IMR-90 (cell line): ENCODE data around the gene PM20D1. TPM values are rescaled to one million over a fixed set of nuclear protein-coding genes. Genes with fewer than 3 reads are reported as not detected.

Experiments used
- ATAC-seq: fragments of 200-7000 bp; cut with Tn5 transposase; 2 replicates; pipeline ENCODE4 v1.9.1; 2020; ENCODE audit warnings: low read depth, mild to moderate bottlenecking, moderate library complexity
- BruUV-seq: library from RNA; stranded (reverse); fragments of 400-500 nt; replicated peaks from 2 replicates; lab custom pipeline; 2021; lab: Mats Ljungman, UMichigan
- CTCF ChIA-PET: fragments of 300-600 bp; formaldehyde crosslinking; extraction: SDS; loops from one replicate; lab custom pipeline; 2021; ENCODE audit warnings: antibody characterized with exemption; lab: Yijun Ruan, JAX
- POLR2A ChIA-PET: fragments of 300-600 bp; sonication (Branson Sonifier 250); formaldehyde crosslinking; loops from one replicate; lab custom pipeline; 2022; ENCODE audit warnings: antibody characterized with exemption; ENCODE audit not compliant: unreplicated experiment; lab: Charles Lee
- DNase-seq: peaks from one replicate; pipeline ENCODE4 v3.0.0; 2013
- H2AFZ ChIP-seq: replicated peaks from 2 replicates; pipeline ENCODE3; 2013; ENCODE audit warnings: low read length, mild to moderate bottlenecking; ENCODE audit not compliant: poor library complexity
- H2AK5ac ChIP-seq: 2 replicates; pipeline ENCODE4 v1.6.1; 2013; ENCODE audit warnings: low read depth, low read length, inconsistent platforms
- H2AK9ac ChIP-seq: replicated peaks from 2 replicates; pipeline ENCODE3; 2013; ENCODE audit warnings: mild to moderate bottlenecking, low read depth, low read length, moderate library complexity; ENCODE audit not compliant: poor library complexity
- H2BK120ac ChIP-seq: 2 replicates; pipeline ENCODE4 v1.6.1; 2013; ENCODE audit warnings: low read depth, low read length, inconsistent platforms
- H2BK15ac ChIP-seq: 3 replicates; pipeline ENCODE4 v1.6.1; 2013; ENCODE audit warnings: low read depth, low read length, inconsistent platforms
- H2BK20ac ChIP-seq: 2 replicates; pipeline ENCODE4 v1.6.1; 2013; ENCODE audit warnings: low read depth, mild to moderate bottlenecking, inconsistent platforms, low read length, moderate library complexity
- H2BK5ac ChIP-seq: 2 replicates; pipeline ENCODE4 v1.6.1; 2013; ENCODE audit warnings: mild to moderate bottlenecking, low read depth, low read length, inconsistent platforms; ENCODE audit not compliant: poor library complexity, severe bottlenecking
- H3K14ac ChIP-seq: replicated peaks from 2 replicates; pipeline ENCODE4 v1.6.1; 2013; ENCODE audit warnings: low read depth, low read length, inconsistent platforms
- H3K18ac ChIP-seq: 2 replicates; pipeline ENCODE4 v1.6.1; 2013; ENCODE audit warnings: low read depth, low read length, control low read depth
- H3K23ac ChIP-seq: 2 replicates; pipeline ENCODE4 v1.6.1; 2013; ENCODE audit warnings: low read depth, low read length, inconsistent platforms
- H3K27ac ChIP-seq: 2 replicates; pipeline ENCODE4 v1.5.1; 2013; ENCODE audit warnings: mild to moderate bottlenecking, control low read depth, low read length; ENCODE audit not compliant: insufficient read depth
- H3K27me3 ChIP-seq: 2 replicates; pipeline ENCODE4 v1.6.1; 2013; ENCODE audit warnings: low read length; ENCODE audit not compliant: control insufficient read depth, insufficient read depth
- H3K36me3 ChIP-seq: 2 replicates; pipeline ENCODE4 v1.6.1; 2013; ENCODE audit warnings: low read length, mixed read lengths; ENCODE audit not compliant: control insufficient read depth, insufficient read depth
- H3K4ac ChIP-seq: 2 replicates; pipeline ENCODE4 v1.6.1; 2013; ENCODE audit warnings: low read depth, low read length, inconsistent platforms
- H3K4me1 ChIP-seq: 2 replicates; pipeline ENCODE4 v1.6.1; 2013; ENCODE audit warnings: low read length, mixed read lengths; ENCODE audit not compliant: control insufficient read depth, insufficient read depth
- H3K4me2 ChIP-seq: 2 replicates; pipeline ENCODE4 v1.6.1; 2013; ENCODE audit warnings: low read depth, mild to moderate bottlenecking, control low read depth, low read length, moderate library complexity
- H3K4me3 ChIP-seq: 2 replicates; pipeline ENCODE4 v1.5.1; 2013; ENCODE audit warnings: low read depth, mild to moderate bottlenecking, control low read depth, low read length, moderate library complexity; ENCODE audit not compliant: insufficient read depth
- H3K56ac ChIP-seq: 2 replicates; pipeline ENCODE4 v1.6.1; 2013; ENCODE audit warnings: low read length, inconsistent platforms; ENCODE audit not compliant: insufficient read depth; ENCODE audit errors: extremely low read depth
- H3K79me1 ChIP-seq, 2 experiments: 2 replicates each; pipeline ENCODE4 v1.6.1; 2013; ENCODE audit warnings: low read length in 2 of 2, inconsistent platforms in 1 of 2, low read depth in 1 of 2
- H3K9ac ChIP-seq: 2 replicates; pipeline ENCODE4 v1.6.1; 2013; ENCODE audit warnings: low read depth, low read length, control low read depth
- H3K9me1 ChIP-seq: 2 replicates; pipeline ENCODE4 v1.6.1; 2013; ENCODE audit warnings: low read length, inconsistent platforms; ENCODE audit not compliant: insufficient read depth
- H3K9me3 ChIP-seq: 2 replicates; pipeline ENCODE4 v1.6.1; 2013; ENCODE audit warnings: low read length; ENCODE audit not compliant: control insufficient read depth, insufficient read depth
- H4K20me1 ChIP-seq: 2 replicates; pipeline ENCODE4 v1.6.1; 2013; ENCODE audit warnings: low read length, inconsistent platforms; ENCODE audit not compliant: insufficient read depth
- H4K5ac ChIP-seq: 2 replicates; pipeline ENCODE4 v1.6.1; 2013; ENCODE audit warnings: mild to moderate bottlenecking, low read depth, low read length, control low read depth
- H4K8ac ChIP-seq, 2 experiments: 2 replicates each; pipeline ENCODE4 v1.6.1; 2013; ENCODE audit warnings: low read depth in 2 of 2, low read length in 2 of 2, control low read depth in 1 of 2, inconsistent platforms in 1 of 2
- H4K91ac ChIP-seq: 2 replicates; pipeline ENCODE4 v1.6.1; 2013; ENCODE audit warnings: low read depth, low read length, inconsistent platforms; ENCODE audit not compliant: insufficient read depth
- BHLHE40 ChIP-seq: fragments of 150-350 bp; IDR thresholded peaks from 2 replicates; pipeline ENCODE4 v1.6.1; 2016; ENCODE audit warnings: mild to moderate bottlenecking, low read depth, low read length
- CEBPB ChIP-seq: IDR thresholded peaks from 2 replicates; pipeline ENCODE4 v1.6.1; 2012; ENCODE audit warnings: low read depth, low read length, improper control_type of control experiment
- CHD1 ChIP-seq: IDR thresholded peaks from 2 replicates; pipeline ENCODE4 v1.6.1; 2012; ENCODE audit warnings: low read depth, low read length, improper control_type of control experiment
- FOS ChIP-seq: fragments of 150-350 bp; IDR thresholded peaks from 2 replicates; pipeline ENCODE4 v1.6.1; 2016; ENCODE audit warnings: low read depth, low read length
- MAFK ChIP-seq: IDR thresholded peaks from 2 replicates; pipeline ENCODE4 v1.6.1; 2012; ENCODE audit warnings: low read depth, low read length, improper control_type of control experiment
- MAZ ChIP-seq: IDR thresholded peaks from 2 replicates; pipeline ENCODE4 v1.6.1; 2012; ENCODE audit warnings: low read depth, mild to moderate bottlenecking, low read length, improper control_type of control experiment, moderate library complexity, borderline replicate concordance
- MXI1 ChIP-seq: IDR thresholded peaks from 2 replicates; pipeline ENCODE4 v1.6.1; 2012; ENCODE audit warnings: low read depth, mild to moderate bottlenecking, low read length, moderate library complexity, borderline replicate concordance
- NFE2L2 ChIP-seq: fragments of 150-350 bp; IDR thresholded peaks from 2 replicates; pipeline ENCODE4 v1.6.1; 2016; ENCODE audit warnings: low read depth, mild to moderate bottlenecking, low read length
- POLR2A ChIP-seq: IDR thresholded peaks from 2 replicates; pipeline ENCODE4 v1.6.1; 2012; ENCODE audit warnings: mild to moderate bottlenecking, low read depth, low read length
- RCOR1 ChIP-seq: IDR thresholded peaks from 2 replicates; pipeline ENCODE4 v1.6.1; 2012; ENCODE audit warnings: mild to moderate bottlenecking, low read length, improper control_type of control experiment; ENCODE audit not compliant: insufficient replicate concordance
- RFX5 ChIP-seq: IDR thresholded peaks from 2 replicates; pipeline ENCODE4 v1.8.0; 2012; ENCODE audit warnings: low read depth, mild to moderate bottlenecking, low read length, moderate library complexity
- USF2 ChIP-seq: fragments of 150-350 bp; IDR thresholded peaks from 2 replicates; pipeline ENCODE4 v1.6.1; 2017; ENCODE audit warnings: mild to moderate bottlenecking, antibody characterized with exemption, low read length, low read depth
- WGBS, 2 experiments: methylation state at CpG; one replicate each; pipeline versions ENCODE4 v1.1.5 to v1.1.7; 2013; ENCODE audit warnings: missing lambda C conversion rate in 2 of 2; ENCODE audit not compliant: insufficient read length in 1 of 2; ENCODE audit errors: extremely low coverage in 2 of 2; 5-methylcytosine and 5-hydroxymethylcytosine counted together
- dilution Hi-C: fragments of 300-500 bp; cut with HindIII; formaldehyde crosslinking; loops from one replicate; pipeline ENCODE4 v1.14.3; 2018; ENCODE audit warnings: low sequenced_read_pairs; ENCODE audit not compliant: unreplicated experiment
- in situ Hi-C: fragments of 300-500 bp; cut with MboI; formaldehyde crosslinking; loops from 3 replicates; pipeline ENCODE4 v1.14.3; 2019; ENCODE audit warnings: low sequenced_read_pairs, inconsistent platforms, mixed read lengths
- intact Hi-C: fragments of 100-400 bp; cut with micrococcal nuclease; formaldehyde crosslinking; loops from 2 replicates; pipeline ENCODE4 v1.10.0; 2022
- polyA plus RNA-seq, 3 experiments: library from polyadenylated mRNA; depleted of rRNA; stranded (reverse); fragments of >200 nt; gene quantifications; 2 replicates each; pipeline ENCODE4 v1.2.3, GENCODE V29; 2012; ENCODE audit warnings: low replicate concordance in 1 of 3
- total RNA-seq: library from RNA; depleted of rRNA; stranded (reverse); fragments of >200 nt; gene quantifications from 2 replicates; pipeline ENCODE4 v1.2.3, GENCODE V29; 2012
- TF ChIP-seq, protein P1 (sequence below): fragments of 150-350 bp; IDR thresholded peaks from 2 replicates; pipeline ENCODE4 v1.6.1; 2016; ENCODE audit warnings: low read depth, mild to moderate bottlenecking, low read length, moderate library complexity, borderline replicate concordance
- TF ChIP-seq, protein P2 (sequence below): conservative IDR thresholded peaks from 2 replicates; pipeline ENCODE4 v1.5.1; 2012; ENCODE audit warnings: mild to moderate bottlenecking, low read depth, low read length, improper control_type of control experiment

Gene PM20D1
- total and polyA plus RNA-seq, 2 of the 4 experiments (the other 2 are of a cell fraction), result not detected

DNA sequence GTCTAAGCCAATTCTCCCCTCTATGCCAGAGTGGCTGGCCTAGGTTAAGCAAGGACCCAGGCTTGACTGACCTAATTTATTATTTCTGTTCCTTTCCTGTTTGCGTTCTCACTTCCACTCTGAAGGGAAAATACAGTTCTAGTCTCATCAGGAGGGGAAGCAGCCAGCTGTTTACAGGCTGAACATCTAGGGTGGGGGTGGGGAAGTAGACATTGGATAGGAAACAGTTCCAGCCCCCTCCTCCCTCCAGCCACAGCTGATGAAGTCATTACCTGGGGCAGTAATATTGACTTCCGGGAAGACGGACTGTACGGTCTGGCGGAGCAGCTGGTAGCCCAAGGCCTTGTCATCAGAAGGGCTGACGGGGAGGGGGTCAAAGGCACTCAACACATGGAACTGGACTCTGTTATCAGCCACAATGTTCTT, 17.6 kb downstream of the PM20D1 start:
- intact Hi-C loops, result no loop called here
- BruUV-seq, result no TSS peak

More for the DNA sequence above, 17.6 kb downstream of the PM20D1 start:
- Histone ChIP-seq H3K56ac (no peak overlapping the region), H3K36me3 (no peaks in the 10 kb centered on the region), H3K18ac (no peak overlapping the region), H3K4me3 (no peak overlapping the region), H2BK120ac (no peak overlapping the region), H3K27ac (no peak overlapping the region), H2BK15ac (no peak overlapping the region), H4K5ac (no peak overlapping the region), H3K14ac (no peak overlapping the region), H3K4me1 (no peaks in the 10 kb centered on the region), H3K79me1 (no peaks in the 10 kb centered on the region), H2AFZ (no peak overlapping the region), H3K23ac (no peak overlapping the region), H4K91ac (no peak overlapping the region), H4K8ac (no peak overlapping the region), H2AK5ac (no peak overlapping the region), H3K4me2 (no peak overlapping the region), H3K27me3 (peaks cover 25% of the 10 kb centered on the region), H2BK5ac (no peak overlapping the region), H3K9me3 (peaks cover 5% of the 10 kb centered on the region; the same call in 1 of the 2 replicates), H2AK9ac (no peak overlapping the region), H2BK20ac (no peak overlapping the region), H3K4ac (no peak overlapping the region), H4K20me1 (no peaks in the 10 kb centered on the region), H3K9me1 (peaks cover 2% of the 10 kb centered on the region; the same call in 1 of the 2 replicates), H3K9ac (no peak overlapping the region)
- TF ChIP-seq POLR2A (no peak), MXI1 (no peak), NFE2L2 (no peak), MAFK (no peak), CEBPB (no peak), RFX5 (no peak), CHD1 (no peak), MAZ (no peak), RCOR1 (no peak), USF2 (no peak), FOS (no peak), BHLHE40 (no peak)
- TF ChIP-seq, protein P1, sequence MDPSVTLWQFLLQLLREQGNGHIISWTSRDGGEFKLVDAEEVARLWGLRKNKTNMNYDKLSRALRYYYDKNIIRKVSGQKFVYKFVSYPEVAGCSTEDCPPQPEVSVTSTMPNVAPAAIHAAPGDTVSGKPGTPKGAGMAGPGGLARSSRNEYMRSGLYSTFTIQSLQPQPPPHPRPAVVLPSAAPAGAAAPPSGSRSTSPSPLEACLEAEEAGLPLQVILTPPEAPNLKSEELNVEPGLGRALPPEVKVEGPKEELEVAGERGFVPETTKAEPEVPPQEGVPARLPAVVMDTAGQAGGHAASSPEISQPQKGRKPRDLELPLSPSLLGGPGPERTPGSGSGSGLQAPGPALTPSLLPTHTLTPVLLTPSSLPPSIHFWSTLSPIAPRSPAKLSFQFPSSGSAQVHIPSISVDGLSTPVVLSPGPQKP, result no peak
- TF ChIP-seq, protein P2, sequence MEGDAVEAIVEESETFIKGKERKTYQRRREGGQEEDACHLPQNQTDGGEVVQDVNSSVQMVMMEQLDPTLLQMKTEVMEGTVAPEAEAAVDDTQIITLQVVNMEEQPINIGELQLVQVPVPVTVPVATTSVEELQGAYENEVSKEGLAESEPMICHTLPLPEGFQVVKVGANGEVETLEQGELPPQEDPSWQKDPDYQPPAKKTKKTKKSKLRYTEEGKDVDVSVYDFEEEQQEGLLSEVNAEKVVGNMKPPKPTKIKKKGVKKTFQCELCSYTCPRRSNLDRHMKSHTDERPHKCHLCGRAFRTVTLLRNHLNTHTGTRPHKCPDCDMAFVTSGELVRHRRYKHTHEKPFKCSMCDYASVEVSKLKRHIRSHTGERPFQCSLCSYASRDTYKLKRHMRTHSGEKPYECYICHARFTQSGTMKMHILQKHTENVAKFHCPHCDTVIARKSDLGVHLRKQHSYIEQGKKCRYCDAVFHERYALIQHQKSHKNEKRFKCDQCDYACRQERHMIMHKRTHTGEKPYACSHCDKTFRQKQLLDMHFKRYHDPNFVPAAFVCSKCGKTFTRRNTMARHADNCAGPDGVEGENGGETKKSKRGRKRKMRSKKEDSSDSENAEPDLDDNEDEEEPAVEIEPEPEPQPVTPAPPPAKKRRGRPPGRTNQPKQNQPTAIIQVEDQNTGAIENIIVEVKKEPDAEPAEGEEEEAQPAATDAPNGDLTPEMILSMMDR, result no peak
- ATAC-seq, result no peak
- ChIA-PET CTCF (interaction anchor here (0.6 kb wide), 1 partner anchor 109 kb away, joined by 3 read pairs; no protein-coding TSS in a partner anchor), POLR2A (no interaction called here)
- WGBS, 2 experiments, result 59% methylated on average over 3 of the region's 6 CpGs; no CpG with 5 or more reads in 1 of the 2 experiments
- dilution Hi-C loops (no loop called here), in situ Hi-C loops (no loop called here)
- no peak for DNase-seq
